ENCODE data around the gene MYO7A. TPM values are rescaled to one million over a fixed set of nuclear protein-coding genes. Genes with fewer than 3 reads are reported as not detected.

MYO7A gene
- total RNA-seq, 2 experiments from 2014 or later: 0.61 to 0.63 TPM

- POLR2A ChIA-PET: interaction anchor here (0.6 kb wide), 1 partner anchor 438 kb away, joined by 3 read pairs; no protein-coding TSS in a partner anchor
Observed at GRCh38 chr11:77223797-77224196, 95.8 kb downstream of the MYO7A start.

GRCh38 chr11:77230878-77231605 is 103.0 kb downstream of the MYO7A start:
- H3K9me3 Mint-ChIP-seq: no peaks in the 10 kb centered on the region
- ChIA-PET CTCF (no interaction called here), POLR2A (no interaction called here)
- Histone ChIP-seq H3K27me3 (ENCODE audit: control insufficient read depth in 1 of 2, insufficient read depth in 2 of 2, low read length in 2 of 2) (peaks cover 3% of the 10 kb centered on the region in 2 experiments), H3K4me3 (ENCODE audit: low read length) (no peak overlapping the region), H3K36me3 (ENCODE audit: insufficient read depth, low read length) (no peaks in the 10 kb centered on the region), H3K4me1 (ENCODE audit: insufficient read depth, low read length) (no peaks in the 10 kb centered on the region), H3K9me3 (ENCODE audit: control insufficient read depth in 1 of 2, insufficient read depth in 1 of 2, low read length in 2 of 2) (no peaks in the 10 kb centered on the region), H3K27ac (ENCODE audit: low read depth in 1 of 2, low read length in 2 of 2) (no peak overlapping the region)
- no peak for TF ChIP-seq CTCF (IDR thresholded peaks at IDR 0.05)
- peaks cover 9% of the 10 kb centered on the region for H3K27me3 Mint-ChIP-seq
- H3K4me1 Mint-ChIP-seq (ENCODE audit: low read depth): no peaks in the 10 kb centered on the region
- H3K36me3 Mint-ChIP-seq (ENCODE audit: low read depth): no peaks in the 10 kb centered on the region
- no peak overlapping the region for H3K27ac Mint-ChIP-seq
- no peak for DNase-seq
- H3K4me3 Mint-ChIP-seq: no peak overlapping the region
- intact Hi-C loops (cut with DNase I, micrococcal nuclease): no loop called here
- no peak for ATAC-seq (ENCODE audit: poor library complexity)

More at GRCh38 chr11:77223797-77224196, 95.8 kb downstream of the MYO7A start:
- Mint-ChIP-seq H3K36me3 (ENCODE audit: low read depth) (no peaks in the 10 kb centered on the region), H3K4me1 (ENCODE audit: low read depth) (no peaks in the 10 kb centered on the region), H3K27ac (no peak overlapping the region), H3K9me3 (no peaks in the 10 kb centered on the region), H3K4me3 (no peak overlapping the region), H3K27me3 (peaks cover 35% of the 10 kb centered on the region)
- Histone ChIP-seq H3K27me3 (ENCODE audit: control insufficient read depth in 1 of 2, insufficient read depth in 2 of 2, low read length in 2 of 2) (peaks cover 4 to 5% of the 10 kb centered on the region in 2 experiments), H3K27ac (ENCODE audit: low read depth in 1 of 2, low read length in 2 of 2) (no peak overlapping the region), H3K9me3 (ENCODE audit: control insufficient read depth in 1 of 2, insufficient read depth in 1 of 2, low read length in 2 of 2) (no peaks in the 10 kb centered on the region), H3K4me3 (ENCODE audit: low read length) (no peak overlapping the region), H3K4me1 (ENCODE audit: insufficient read depth, low read length) (no peaks in the 10 kb centered on the region), H3K36me3 (ENCODE audit: insufficient read depth, low read length) (no peaks in the 10 kb centered on the region)
- no peak for TF ChIP-seq CTCF (IDR thresholded peaks at IDR 0.05)
- no peak for ATAC-seq (ENCODE audit: poor library complexity)
- no peak for DNase-seq
- CTCF ChIA-PET: no interaction called here
- intact Hi-C loops (cut with DNase I, micrococcal nuclease): no loop called here

- Histone ChIP-seq H3K4me1 (ENCODE audit: insufficient read depth, low read length) (no peaks in the 10 kb centered on the region), H3K36me3 (ENCODE audit: insufficient read depth, low read length) (no peaks in the 10 kb centered on the region), H3K27ac (ENCODE audit: low read depth in 1 of 2, low read length in 2 of 2) (no peak overlapping the region), H3K9me3 (ENCODE audit: control insufficient read depth in 1 of 2, insufficient read depth in 1 of 2, low read length in 2 of 2) (no peaks in the 10 kb centered on the region), H3K4me3 (ENCODE audit: low read length) (no peak overlapping the region), H3K27me3 (ENCODE audit: control insufficient read depth in 1 of 2, insufficient read depth in 2 of 2, low read length in 2 of 2) (peaks cover 0 to 3% of the 10 kb centered on the region in 2 experiments)
- ATAC-seq (ENCODE audit: poor library complexity) (no peak), DNase-seq (no peak)
- Mint-ChIP-seq H3K4me1 (ENCODE audit: low read depth) (no peaks in the 10 kb centered on the region), H3K27ac (no peak overlapping the region), H3K4me3 (no peak overlapping the region), H3K9me3 (no peaks in the 10 kb centered on the region), H3K36me3 (ENCODE audit: low read depth) (no peaks in the 10 kb centered on the region), H3K27me3 (peaks cover 6% of the 10 kb centered on the region)
- ChIA-PET CTCF (no interaction called here), POLR2A (no interaction called here)
- TF ChIP-seq CTCF (IDR thresholded peaks at IDR 0.05): no peak
- intact Hi-C loops (cut with DNase I, micrococcal nuclease): no loop called here
Observed at GRCh38 chr11:77231800-77232199, 103.8 kb downstream of the MYO7A start.

All from CD4-positive, alpha-beta T cell (primary cell).